ENCODE measurements around the gene TRABD2B.

GRCh38 chr1:47965816-47966215, 31.4 kb downstream of the TRABD2B start:
- TF ChIP-seq CTCF (IDR thresholded peaks at IDR 0.05; ENCODE audit: low read depth, low read length, poor library complexity, severe bottlenecking) (no peak), EZH2phosphoT487 (IDR thresholded peaks at IDR 0.05; ENCODE audit: borderline replicate concordance, low read length) (no peak)
